IPS DF 19.7 (cell line): ENCODE measurements around the gene GSTA4.
"Not testable (repeated sequence)": the region's sequence is repeated elsewhere in the genome, so short reads cannot be mapped to it uniquely, and the experiment has no call there.

ENCODE experiments used
- DNase-seq: peaks from one replicate; pipeline ENCODE4 v3.0.0-alpha.2; 2013; ENCODE audit warnings: low read depth, low spot score

Gene GSTA4

DNA sequence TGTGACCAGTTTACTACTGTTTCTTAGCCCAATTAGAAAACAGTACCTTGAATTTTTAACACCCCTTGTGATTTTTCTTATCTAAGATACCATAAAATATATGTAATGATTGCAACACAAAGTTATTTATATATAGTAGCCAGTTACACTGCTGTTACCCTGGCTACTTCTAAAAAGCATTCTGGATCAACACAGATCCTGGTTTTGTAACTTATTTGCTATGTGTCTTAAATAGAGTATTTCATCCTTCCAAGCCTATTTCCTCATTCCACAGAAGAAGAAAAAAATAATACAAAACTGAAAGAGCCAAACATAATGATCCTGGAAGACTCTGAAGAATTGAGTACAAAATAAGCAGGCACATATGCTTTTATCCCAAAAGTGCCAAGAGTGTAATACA, 19.0 kb upstream of the GSTA4 start:
- DNase-seq: no peak

DNA sequence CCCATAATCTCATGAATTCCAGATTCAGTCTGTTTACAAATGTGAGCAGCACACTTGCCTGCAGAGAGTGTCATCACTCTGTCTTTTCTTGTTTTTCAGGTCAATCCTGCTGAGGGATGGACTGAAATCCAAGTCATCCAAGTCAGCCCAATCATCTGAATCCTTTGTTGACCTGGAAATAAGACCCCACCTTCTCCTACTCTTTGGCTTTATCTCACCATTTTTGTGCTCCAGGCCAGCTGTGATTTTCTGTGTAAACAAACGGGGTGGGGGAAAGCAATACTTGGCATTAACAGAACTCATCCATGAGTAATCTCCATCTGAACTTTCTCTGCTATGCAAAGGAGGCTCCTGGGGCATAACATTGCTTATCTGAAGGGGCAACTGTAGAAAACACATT, 16.9 kb upstream of the GSTA4 start:
- DNase-seq: no peak

DNA sequence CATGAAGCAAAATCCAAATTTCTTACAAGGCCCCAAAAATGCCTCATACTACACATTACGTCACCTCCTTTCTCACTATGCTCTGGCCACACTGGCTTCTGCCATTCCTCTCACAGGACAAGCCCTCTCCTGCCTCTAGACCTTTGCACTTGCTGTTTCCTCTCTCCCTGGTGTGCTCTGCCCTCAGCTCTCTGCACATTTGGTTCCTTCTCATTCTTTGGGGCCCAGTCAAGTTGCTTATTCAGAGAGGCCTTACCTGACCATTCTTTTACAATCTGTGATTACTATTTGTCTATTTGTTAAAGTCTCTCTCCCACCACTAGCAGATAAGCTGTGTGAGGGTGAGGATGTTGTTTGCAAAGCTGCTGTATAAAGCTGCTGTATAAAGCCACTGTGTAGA, 15.4 kb upstream of the GSTA4 start:
- no peak for DNase-seq

DNA sequence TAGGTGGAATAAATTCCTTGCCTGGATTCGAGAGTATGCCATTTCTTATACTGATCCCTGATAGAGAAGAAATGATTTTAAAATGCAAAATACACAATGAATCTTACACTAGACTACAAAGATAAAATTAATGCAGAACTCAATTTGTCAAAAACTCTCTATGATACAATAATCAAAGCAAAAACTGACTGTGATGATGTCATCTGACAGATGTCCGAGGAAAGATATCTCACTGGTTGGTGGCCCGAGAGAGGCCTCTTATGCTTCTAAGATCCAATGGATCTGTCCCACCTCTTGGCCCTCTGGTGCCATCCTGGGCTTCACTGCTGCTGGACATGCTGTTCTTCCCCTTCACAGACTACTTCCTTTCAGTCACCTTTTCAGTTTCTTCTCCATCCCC, 14.4 kb upstream of the GSTA4 start:
- no peak for DNase-seq

DNA sequence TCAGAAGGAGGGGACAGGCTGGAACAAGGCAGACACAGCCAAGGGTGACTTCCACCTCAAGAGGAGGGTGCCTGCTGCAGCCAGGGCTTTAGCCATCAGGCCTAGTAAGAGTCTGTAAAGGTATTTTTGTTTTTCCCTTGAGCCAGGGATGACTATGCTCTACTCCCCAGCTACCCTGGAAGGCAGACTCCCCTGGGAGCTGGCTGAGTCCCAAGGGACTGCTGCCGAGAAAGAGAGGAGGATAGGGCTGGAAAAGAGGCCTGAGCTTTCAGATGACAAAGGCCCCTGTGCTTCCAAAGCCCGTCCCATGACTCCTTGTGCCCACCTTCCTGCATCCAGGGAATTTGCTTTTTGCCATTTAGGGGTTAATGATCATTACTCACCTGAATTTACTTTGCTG, 14.0 kb upstream of the GSTA4 start:
- no peak for DNase-seq

DNA sequence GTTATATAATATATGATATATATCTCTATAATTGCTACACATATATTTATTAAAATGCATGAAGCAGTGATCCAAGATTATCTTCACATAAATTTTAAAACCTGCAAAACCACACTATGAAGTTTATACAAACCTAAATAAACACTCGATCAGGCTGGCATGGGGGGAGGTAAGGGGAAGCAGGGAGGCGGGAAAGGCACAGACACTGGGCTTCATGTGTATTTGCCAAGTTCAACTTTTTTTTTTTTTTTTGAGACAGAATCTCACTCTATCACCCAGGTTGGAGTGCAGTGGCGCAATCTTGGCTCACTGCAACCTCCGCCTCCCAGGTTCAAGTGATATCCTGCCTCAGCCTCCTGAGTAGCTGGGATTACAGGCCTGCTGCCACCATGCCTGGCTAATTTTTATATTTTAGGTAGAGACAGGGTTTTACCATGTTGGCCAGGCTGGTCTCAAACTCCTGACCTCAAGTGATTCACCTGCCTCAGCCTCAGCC, 13.2 kb upstream of the GSTA4 start:
- not testable (repeated sequence) for DNase-seq

DNA sequence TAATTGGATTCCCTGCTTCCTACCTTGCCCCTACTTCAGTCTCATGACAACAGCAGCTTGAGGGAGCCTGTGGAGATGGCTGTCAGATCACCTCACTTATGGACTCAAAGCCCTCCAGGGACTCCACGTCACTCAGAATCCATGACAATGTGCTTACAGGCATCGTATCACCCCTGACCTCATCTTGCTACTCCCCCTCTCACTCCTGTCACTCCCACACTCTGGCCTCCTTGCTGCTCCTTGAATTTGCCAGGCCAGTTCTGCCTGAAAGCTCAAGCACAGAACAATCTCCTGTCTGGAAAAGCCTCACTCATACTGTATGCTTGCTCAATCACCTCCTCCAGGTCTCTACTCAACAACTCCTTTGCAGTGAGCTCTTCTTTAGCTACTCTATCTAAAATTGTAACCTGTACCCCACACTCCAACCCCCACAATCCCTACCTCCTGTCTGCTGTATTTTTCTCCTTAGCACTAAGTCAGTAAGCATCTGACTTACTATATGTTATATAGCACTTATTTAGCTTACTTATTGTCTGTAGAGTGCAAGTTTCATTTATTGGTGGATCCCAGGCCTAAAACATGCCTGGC, 10.7 kb upstream of the GSTA4 start:
- no peak for DNase-seq

DNA sequence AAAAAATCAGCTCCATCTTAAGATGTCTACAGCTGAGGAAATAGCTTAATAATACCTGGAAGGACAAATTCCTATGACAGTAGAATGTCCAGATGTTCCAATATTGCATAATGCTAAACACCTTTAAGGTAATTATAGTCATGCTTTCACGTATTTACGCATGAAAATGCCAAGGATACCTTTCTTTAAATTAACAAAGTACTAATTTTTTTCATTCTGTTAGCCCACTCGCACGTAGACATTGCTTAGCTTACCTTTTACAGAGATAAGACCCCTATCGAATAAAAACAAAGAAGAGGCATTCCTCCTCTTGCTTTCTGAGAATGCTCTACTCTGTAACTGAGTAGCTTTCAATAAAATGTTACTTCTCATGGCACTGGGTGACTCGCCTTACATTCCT, 4.4 kb upstream of the GSTA4 start:
- no peak for DNase-seq

DNA sequence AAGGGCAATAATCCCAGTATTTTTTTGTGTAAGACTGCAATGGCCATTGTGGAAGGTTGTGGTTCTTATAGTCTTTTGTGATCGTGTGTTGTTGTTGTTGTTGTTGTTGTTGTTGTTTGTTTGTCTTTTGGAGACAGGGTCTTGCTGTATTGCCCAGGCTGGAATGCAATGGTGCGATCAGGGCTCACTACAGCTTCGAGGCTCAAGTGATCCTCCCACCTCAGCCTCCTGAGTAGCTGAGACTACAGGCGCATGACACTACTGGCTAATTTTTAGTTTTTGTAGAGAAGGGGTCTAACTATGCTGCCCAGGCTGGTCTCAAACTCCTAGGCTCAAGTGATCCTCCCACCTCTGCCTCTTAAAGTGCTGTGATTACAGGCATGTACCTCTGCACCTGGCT, 3.5 kb upstream of the GSTA4 start:
- no peak for DNase-seq

DNA sequence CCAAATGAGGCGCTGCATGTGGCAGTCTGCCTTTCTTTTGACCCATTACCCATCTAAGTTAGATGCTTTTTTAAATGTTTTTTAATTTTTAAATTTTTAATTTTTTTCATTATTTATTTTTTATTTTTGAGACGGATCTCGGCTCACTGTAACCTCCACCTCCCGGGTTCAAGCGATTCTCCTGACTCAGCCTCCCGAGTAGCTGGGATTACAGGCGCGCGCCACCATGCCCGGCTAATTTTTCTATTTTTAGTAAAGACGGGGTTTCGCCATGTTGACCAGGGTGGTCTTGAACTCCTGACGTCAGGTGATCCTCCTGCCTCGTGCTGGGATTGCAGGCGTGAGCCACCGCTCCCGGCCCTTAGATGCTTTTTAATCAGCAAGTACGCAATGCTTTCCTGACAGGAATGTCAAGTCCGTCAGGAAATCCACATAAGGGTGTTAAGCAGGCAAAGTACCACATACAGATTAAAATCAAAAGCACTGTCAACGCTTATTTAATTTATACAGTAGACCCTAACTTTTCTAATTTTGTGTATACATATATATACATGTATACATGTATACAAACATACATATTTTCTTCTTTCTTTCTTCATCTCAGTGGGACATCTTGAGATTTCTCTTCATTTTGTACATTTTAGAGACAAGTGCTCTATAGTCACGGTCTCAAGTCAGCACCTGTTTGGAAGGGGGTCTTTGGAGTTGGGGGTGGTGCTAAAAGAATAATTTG, 995 bp upstream of the GSTA4 start:
- DNase-seq: peak; percentile 79

DNA sequence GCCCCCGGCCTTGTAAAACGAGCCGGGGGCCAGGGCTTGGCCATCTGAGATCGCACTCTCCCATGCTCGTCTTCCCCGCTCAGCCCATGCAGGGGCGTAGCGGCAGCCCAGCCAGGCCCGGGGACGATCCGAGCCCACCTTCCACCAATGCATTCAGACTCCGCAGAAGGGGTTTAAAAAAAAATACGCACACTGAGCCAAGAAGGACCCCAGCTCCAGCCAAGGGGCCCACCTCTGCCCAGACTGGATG, 320 bp downstream of the GSTA4 start:
- no peak for DNase-seq

DNA sequence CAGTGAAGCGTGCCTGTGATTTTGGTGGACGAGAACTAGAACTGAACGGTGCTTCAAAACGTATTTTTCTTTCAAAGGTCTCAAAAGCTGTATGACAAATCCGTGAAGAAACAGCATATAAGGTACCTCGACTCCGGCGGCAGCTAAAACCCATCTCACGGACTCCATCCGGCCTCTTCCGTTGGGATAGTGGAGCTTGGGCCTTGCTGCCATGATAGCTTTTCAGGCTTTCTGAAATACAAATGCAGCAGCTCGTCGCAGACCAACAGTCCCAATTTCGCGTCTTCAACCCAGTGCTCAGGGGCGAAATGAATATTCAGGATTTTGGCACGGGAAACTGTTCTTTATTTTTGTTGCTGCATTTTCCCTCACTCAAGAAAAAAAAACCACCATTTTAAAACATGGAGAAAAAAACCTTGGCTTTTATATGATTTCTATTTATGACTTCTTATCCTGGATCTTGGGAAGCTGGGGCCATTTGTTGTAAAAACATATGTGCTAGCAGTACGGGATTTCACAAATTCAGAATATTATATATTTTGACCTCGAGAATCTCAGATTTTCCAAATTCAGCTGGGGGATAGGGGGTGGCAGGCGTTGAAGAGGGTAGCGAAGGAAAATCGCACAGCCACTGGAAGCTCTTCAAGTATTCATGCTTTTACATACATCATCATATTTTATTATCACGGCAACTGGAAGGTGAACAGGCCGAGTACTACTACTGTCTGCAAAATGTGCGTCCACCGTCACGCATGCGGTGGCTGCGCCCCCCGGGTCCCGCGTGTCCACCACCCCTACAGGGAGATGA, 849 bp downstream of the GSTA4 start:
- no peak for DNase-seq

DNA sequence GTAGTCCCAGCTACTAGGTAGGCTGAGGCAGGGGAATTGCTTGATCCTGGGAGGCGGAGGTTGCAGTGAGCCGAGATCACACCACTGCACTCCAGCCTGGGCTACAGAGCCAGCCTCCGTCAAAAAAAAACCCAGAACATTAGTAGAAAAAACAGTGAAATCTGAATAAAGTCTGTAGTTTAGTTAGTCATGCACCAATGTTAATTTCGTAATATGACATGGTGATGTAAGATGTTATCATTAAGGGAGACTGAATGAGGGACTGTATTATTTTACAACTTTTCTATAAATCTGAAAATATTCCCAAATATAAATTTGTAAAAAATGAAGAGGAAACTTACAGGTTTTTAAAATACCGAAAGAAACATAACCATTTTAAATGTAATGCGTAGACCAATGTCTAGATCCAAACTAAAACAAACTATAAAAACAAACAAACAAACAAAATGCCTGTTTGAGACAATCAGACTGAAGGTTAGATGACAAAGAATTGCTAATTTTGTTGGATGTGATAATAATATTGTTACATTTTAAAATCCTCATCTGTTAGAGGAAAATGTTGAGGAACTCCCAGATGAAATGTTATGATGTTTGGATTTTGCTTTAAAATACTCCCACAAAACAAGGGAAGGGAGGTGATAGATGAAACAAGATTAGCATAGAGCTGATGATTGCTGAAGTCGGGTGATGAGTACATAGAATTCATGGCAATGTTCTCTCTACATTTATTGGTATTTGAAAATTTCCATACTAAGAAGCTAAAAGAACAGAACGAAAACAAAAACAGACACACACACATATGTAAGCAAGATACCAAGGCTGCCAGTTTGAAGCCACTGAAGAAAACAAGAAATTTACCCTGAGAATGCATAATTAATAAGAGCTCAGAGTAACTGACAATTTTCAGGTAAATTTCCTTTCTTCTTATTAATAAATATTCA, 1.8 kb downstream of the GSTA4 start:
- DNase-seq: no peak

DNA sequence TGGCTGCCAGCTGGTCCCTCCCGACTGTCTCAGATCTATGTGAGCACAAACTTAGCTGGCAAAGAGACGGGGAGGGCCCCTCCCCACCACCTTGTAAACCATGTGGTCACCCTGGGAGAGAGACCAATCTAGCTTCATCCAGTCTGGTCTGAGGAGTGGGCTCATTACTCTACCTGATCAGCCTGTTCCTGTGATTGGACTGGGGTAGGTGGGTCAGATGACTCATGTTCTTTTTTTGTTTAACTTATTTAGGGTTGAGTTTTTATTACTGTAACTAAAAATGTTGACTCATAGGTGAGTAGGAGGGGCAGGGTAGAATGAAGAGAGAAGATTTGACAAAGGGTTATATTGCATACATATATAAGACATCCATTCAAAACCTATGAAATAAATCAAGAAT, 4.7 kb downstream of the GSTA4 start:
- no peak for DNase-seq

DNA sequence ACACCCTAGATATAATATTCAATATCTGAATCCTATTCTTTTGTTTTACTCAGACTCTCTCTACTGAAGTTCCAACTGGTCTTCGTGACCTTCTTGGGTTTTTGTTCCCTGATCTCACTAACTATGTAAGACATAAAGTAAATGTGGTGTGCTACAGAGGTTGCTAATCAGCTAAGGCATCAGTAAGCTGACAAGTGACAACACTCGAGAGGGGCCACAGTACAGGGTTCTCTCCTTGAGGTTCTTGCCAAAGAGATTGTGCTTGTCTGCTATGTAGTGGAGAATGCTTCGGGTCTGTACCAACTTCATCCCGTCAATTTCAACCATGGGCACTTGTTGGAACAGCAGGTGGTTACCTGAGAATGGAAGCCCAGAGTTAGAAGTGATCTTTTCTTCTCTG, 9.9 kb downstream of the GSTA4 start:
- no peak for DNase-seq

DNA sequence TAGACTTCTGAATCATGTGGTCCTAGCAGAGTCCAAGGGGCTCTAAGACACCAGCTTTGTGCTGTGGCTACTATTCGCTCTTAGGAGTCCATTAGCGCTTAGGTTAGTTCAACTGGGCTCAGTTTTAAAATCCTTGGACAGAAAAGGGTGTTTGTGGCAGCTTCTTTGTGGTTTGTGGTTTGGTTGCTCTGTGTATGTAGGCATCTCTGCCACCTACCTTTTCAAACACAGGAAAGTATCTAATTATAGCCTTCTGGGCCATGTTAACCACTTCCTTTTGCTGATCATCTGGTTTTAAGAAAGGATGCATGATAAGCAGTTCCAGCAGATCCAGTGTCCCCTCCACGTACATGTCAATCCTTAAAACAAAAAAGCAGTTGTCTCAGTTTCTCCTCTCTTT, 10.8 kb downstream of the GSTA4 start:
- DNase-seq: no peak

DNA sequence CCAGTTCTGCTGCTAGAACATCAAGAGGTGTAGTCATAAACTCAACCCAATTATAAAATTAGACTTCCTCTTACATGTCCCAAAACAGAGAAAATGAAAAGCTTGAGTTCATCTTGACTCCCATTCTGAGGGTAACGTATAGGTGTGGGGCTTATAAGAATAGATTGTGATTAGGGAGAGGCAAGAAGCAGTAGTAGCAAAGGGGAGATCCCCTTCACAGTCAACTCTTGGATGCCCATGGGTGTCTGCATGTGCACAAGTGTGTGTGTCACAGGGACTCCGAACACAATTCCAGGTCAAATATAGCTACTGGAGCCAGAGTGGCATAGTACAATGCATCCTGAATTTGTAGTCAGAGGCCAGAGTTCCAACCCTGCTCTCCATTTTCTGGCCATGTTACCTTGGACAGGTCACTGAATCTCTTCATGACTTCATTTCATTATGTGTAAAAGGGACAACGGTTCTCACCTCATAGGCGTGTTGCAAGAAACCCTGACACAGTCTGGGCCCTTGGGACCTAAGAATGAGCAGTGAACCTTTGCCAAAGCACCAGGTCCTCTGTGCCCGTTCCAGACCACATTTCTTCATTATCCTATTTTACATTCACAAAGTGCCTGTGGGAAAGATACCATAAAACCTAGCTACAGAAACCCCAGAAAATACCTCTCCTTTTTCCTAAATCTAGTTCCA, 11.8 kb downstream of the GSTA4 start:
- no peak for DNase-seq

DNA sequence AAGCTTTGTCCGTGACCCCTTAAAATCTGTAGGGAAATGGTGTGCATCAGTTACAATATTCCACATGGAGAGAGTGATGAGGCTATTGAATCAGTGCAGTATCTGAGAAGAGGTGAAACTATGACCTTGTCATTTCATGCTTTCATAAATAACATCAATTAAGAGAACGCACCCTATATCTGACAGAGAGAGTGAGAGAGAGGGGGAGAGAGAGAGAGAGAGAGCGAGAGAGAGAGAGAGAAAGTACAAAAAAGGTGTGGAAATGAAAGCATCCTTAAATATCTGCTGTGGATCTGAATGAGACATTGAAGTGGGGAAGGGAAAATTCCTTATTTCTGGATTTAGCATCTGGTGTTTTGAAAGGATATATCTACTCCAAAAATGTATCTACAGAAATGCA, 12.4 kb downstream of the GSTA4 start:
- DNase-seq: no peak

DNA sequence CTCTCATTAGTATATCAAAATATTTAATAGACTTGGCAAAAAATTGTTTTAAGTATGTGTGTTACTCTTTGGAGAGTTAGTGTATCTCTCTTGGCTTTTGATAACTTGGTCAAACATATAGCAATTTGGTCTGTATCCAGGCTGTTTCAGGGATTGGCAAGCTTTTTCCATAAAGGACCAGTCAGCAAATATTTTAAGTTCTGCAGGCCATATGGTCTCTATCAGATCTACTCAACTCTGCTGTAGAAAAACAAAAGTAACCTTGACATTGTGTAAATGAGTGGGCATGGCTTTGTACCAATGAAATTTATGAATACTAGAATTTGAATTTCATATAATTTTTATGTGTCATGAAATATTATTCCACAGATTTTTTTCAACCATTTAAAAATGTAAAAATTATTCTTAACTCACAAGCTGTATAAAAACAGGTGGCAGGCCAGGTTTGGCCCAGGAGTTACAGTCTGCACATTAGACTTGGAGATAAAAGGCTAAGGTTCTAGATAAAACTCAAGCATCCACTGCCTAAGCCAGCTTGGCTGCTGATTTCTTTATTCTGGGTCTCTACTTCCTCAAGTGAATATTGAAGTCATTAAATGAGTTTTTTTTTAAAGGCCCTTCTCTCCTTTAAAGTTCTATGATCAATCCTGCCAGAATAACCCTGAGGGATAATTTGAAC, 13.7 kb downstream of the GSTA4 start:
- no peak for DNase-seq

DNA sequence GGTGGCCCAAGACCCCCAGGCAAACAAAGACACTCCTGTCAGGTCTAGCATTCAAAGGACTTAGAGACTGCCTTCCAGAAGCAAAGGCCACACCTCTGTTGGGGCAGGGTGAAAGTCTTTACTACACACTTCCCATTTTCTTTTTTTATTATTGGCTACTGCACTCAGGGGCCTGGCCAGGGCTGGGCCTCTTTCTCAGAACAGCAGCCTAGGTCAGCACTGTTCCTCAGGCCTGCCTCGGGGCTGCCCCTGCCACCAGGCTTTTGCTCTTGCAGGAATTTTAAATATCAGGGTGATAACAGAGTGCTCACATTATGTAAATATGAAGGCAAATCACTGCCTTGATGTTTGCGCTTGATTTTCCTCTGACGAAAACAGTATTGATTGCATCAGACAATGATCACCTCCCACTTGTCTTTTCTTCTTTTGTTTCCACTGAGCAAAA, 18.5 kb downstream of the GSTA4 start:
- no peak for DNase-seq

DNA sequence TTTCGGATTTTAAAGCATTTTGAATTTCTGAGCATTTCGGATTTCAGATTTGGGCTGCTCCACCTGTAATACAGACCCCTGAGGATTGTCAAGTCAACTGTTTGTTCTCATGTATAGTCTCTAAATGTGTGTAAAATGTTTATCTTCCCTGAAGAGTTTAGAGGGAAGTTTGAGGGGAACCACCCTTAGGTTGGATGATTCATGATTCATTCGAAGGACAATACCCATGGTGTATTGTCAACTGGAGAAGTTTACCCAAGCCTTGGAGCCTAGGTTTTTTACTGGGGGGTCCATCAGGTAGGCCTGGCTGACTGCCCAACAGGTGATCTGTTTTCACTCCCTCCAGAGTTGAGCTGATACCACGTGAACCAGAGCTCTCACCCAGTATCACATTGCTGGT, 18.9 kb downstream of the GSTA4 start:
- no peak for DNase-seq
